ENCODE measurements around the gene FLOT2. TPM values are rescaled to one million over a fixed set of nuclear protein-coding genes. Genes with fewer than 3 reads are reported as not detected.
"Not testable (repeated sequence)": the region's sequence is repeated elsewhere in the genome, so short reads cannot be mapped to it uniquely, and the experiment has no call there.

Gene FLOT2
- total RNA-seq, 4 donors from 2014 or later, result 60.2 to 94.8 (median 86.0) TPM

- H3K4me3 ChIP-seq, result no peak overlapping the region
- no peak for TF ChIP-seq EP300 (IDR thresholded peaks at IDR 0.05)
- no peak for TF ChIP-seq POLR2A (IDR thresholded peaks at IDR 0.05; ENCODE audit: low read depth)
- TF ChIP-seq POLR2AphosphoS5 (IDR thresholded peaks at IDR 0.05), result no peak
- no peak for TF ChIP-seq CTCF (IDR thresholded peaks at IDR 0.05)
- intact Hi-C loops (cut with DNase I), result no loop called here
These were observed 58.3 kb downstream of the FLOT2 start for GRCh38 chr17:28839221-28839620.

GRCh38 chr17:28836541-28836940 lies 61.0 kb downstream of the FLOT2 start:
- H3K4me1 ChIP-seq, result peaks cover 5 to 20% (median 16%) of the 10 kb centered on the region in 4 donors
- 93% methylated on average over 10 of the region's 10 CpGs for WGBS
- H3K4me3 ChIP-seq; H3K27me3 ChIP-seq; intact Hi-C loops (cut with DNase I); H3K9me3 ChIP-seq; DNase-seq (ENCODE audit: extremely low spot score); H3K27ac ChIP-seq (replicated peaks in 1 of 4); H3K36me3 ChIP-seq: not testable (repeated sequence)

More at GRCh38 chr17:28839221-28839620, 58.3 kb downstream of the FLOT2 start:
- Histone ChIP-seq H3K4me1 (peaks cover 8 to 34% (median 25%) of the 10 kb centered on the region in 4 donors), H3K27ac (replicated peaks in 1 of 4) (no peak overlapping the region), H3K9me3 (no peaks in the 10 kb centered on the region), H3K27me3 (no peaks in the 10 kb centered on the region), H3K36me3 (peaks cover 0 to 4% (median 0%) of the 10 kb centered on the region in 4 donors)
- 88% methylated on average over 2 of the region's 2 CpGs for WGBS
- DNase-seq (ENCODE audit: extremely low spot score), result no peak

DNA sequence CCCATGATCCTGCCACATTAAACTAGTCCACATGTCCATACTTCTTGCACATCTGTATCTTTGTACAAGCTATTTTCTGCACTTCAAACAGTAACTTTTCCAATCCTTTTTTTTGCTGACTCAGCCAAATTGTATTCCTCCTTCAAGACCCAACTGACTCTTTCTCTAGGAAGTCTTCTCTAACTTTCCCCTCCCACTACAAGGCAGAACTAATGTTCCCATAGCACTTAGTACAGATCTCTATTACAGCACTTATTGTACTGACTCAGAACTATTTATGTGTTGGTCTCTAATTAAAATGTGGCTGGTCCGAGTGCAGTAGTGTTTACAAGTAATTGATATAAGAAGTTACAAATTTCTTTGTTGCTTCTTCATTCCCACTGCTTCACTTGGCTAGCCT lies 63.1 kb downstream of the FLOT2 start:
- no peaks in the 10 kb centered on the region for H3K4me1 ChIP-seq
- peaks cover 0 to 11% (median 0%) of the 10 kb centered on the region in 4 donors for H3K36me3 ChIP-seq
- no peak for DNase-seq (ENCODE audit: extremely low spot score)
- 100% methylated on average over 1 of the region's 1 CpG for WGBS
- no peak overlapping the region for H3K27ac ChIP-seq (replicated peaks in 1 of 4)
- TF ChIP-seq CTCF (IDR thresholded peaks at IDR 0.05) (no peak), POLR2AphosphoS5 (IDR thresholded peaks at IDR 0.05) (no peak), EP300 (IDR thresholded peaks at IDR 0.05) (no peak)
- H3K27me3 ChIP-seq, result no peaks in the 10 kb centered on the region
- intact Hi-C loops (cut with DNase I), result no loop called here
- H3K9me3 ChIP-seq, result no peaks in the 10 kb centered on the region
- H3K4me3 ChIP-seq, result no peak overlapping the region

Small RNA genes within 50 kb of the gene (small RNA-seq; reads per million reads assigned to genes)
- 0 reads per million in 3 donors for gene RF00019

Other genes with a start within 250 kb of the FLOT2 start
- 10 to 100 TPM; 39.1 to 46.7 (median 42.6) TPM for gene SDF2, start 235.8 kb downstream of the FLOT2 start, total RNA-seq
- gene SUPT6H, start 235.5 kb downstream of the FLOT2 start, total RNA-seq, result 10 to 100 TPM; 57.3 to 84.4 (median 71.1) TPM
- 1 to 10 TPM in 1 of 4 donors, under 1 TPM in 3; 0.50 to 2.1 (median 0.85) TPM for gene PROCA1, start 185.8 kb downstream of the FLOT2 start, total RNA-seq
- 100 to 1,000 TPM; 147 to 216 (median 202) TPM for gene RAB34, start 179.9 kb downstream of the FLOT2 start, total RNA-seq
- gene RPL23A, start 177.7 kb downstream of the FLOT2 start, total RNA-seq, result 100 to 1,000 TPM; 378 to 728 (median 558) TPM
- 1 to 10 TPM in 3 of 4 donors, not detected in 1; 1.0 to 1.5 (median 1.3) TPM for gene TLCD1, start 171.5 kb downstream of the FLOT2 start, total RNA-seq
- gene NEK8, start 168.9 kb downstream of the FLOT2 start, total RNA-seq, result 1 to 10 TPM in 3 of 4 donors, under 1 TPM in 1; 0.83 to 2.1 (median 1.6) TPM
- gene TRAF4, start 153.7 kb downstream of the FLOT2 start, total RNA-seq, result 10 to 100 TPM in 2 of 4 donors, 1 to 10 TPM in 2; 4.6 to 12.6 (median 10.6) TPM
- gene FAM222B, start 54.9 kb downstream of the FLOT2 start, total RNA-seq, result 10 to 100 TPM; 15.9 to 48.1 (median 30.3) TPM
- gene ERAL1, start 42.7 kb downstream of the FLOT2 start, total RNA-seq, result 10 to 100 TPM; 24.5 to 38.0 (median 27.7) TPM
- gene DHRS13, start 5.3 kb upstream of the FLOT2 start, total RNA-seq, result 10 to 100 TPM in 1 of 4 donors, 1 to 10 TPM in 3; 3.7 to 14.2 (median 5.9) TPM
- 10 to 100 TPM; 27.8 to 44.5 (median 36.7) TPM for gene PHF12, start 53.8 kb upstream of the FLOT2 start, total RNA-seq
- under 1 TPM in 3 of 4 donors, not detected in 1; 0.42 to 0.83 (median 0.52) TPM for gene SEZ6, start 108.3 kb upstream of the FLOT2 start, total RNA-seq
- gene PIPOX, start 145.4 kb upstream of the FLOT2 start, total RNA-seq, result 1 to 10 TPM; 3.8 to 8.4 (median 5.1) TPM